HEK293 (cell line): ENCODE results near the gene ZNF783.
"Not testable (repeated sequence)": the region's sequence is repeated elsewhere in the genome, so short reads cannot be mapped to it uniquely, and the experiment has no call there.

Experiments
- CTCF ChIA-PET: fragments of 350-600 bp; formaldehyde crosslinking; extraction: SDS; loops from one replicate; lab custom pipeline; 2021; ENCODE audit warnings: antibody characterized with exemption; lab: Yijun Ruan, JAX
- POLR2A ChIA-PET: fragments of 300-600 bp; formaldehyde crosslinking; extraction: SDS; loops from one replicate; lab custom pipeline; 2020; ENCODE audit warnings: antibody characterized with exemption, inconsistent platforms; lab: Yijun Ruan, JAX
- H3K27ac ChIP-seq: fragments of 200-500 bp; sonication (Bioruptor generic); 2 replicates; pipeline ENCODE4 v1.5.1; 2014; ENCODE audit warnings: low read depth, low read length, control low read depth, inconsistent platforms; ENCODE audit errors: extremely low read depth
- H3K36me3 ChIP-seq, 2 experiments: fragments of 200-500 bp in 1 of 2; sonication (Bioruptor generic) in 1 of 2; 1 replicate in 1 of 2; 2 replicates in 1 of 2; pipeline ENCODE4 v1.5.1; 2014 to 2017; ENCODE audit warnings: inconsistent platforms in 2 of 2, low read length in 2 of 2; ENCODE audit not compliant: control insufficient read depth in 2 of 2, insufficient read depth in 1 of 2
- H3K4me1 ChIP-seq: fragments of 200-500 bp; sonication (Bioruptor generic); 2 replicates; pipeline ENCODE4 v1.5.1; 2014; ENCODE audit warnings: mild to moderate bottlenecking, low read length, inconsistent platforms; ENCODE audit not compliant: control insufficient read depth, insufficient read depth
- H3K4me3 ChIP-seq: 2 replicates; pipeline ENCODE4 v1.5.1; 2011; ENCODE audit warnings: low read depth, mild to moderate bottlenecking, control low read depth, low read length, moderate library complexity
- H3K9me3 ChIP-seq: fragments of 200-500 bp; sonication (Bioruptor generic); 2 replicates; pipeline ENCODE4 v1.5.1; 2014; ENCODE audit warnings: low read depth, low read length, inconsistent platforms; ENCODE audit not compliant: control insufficient read depth, insufficient read depth
- CTCF ChIP-seq: fragments of 450-650 bp; formaldehyde crosslinking; IDR thresholded peaks from 2 replicates; pipeline ENCODE4 v1.5.1; 2016; ENCODE audit warnings: missing biosample characterization, missing genetic modification characterization
- ZBTB17 ChIP-seq: fragments of 450-650 bp; formaldehyde crosslinking; IDR thresholded peaks from 2 replicates; pipeline ENCODE4 v1.5.1; 2016; ENCODE audit warnings: missing biosample characterization, missing genetic modification characterization
- ZNF521 ChIP-seq: fragments of 450-650 bp; formaldehyde crosslinking; IDR thresholded peaks from 2 replicates; pipeline ENCODE4 v1.5.1; 2017; ENCODE audit warnings: missing biosample characterization, mild to moderate bottlenecking, missing genetic modification characterization
- ZNF558 ChIP-seq: fragments of 450-650 bp; formaldehyde crosslinking; IDR thresholded peaks from 2 replicates; pipeline ENCODE4 v1.5.1; 2016; ENCODE audit warnings: missing biosample characterization, missing genetic modification characterization
- ZNF701 ChIP-seq: fragments of 450-650 bp; formaldehyde crosslinking; IDR thresholded peaks from 2 replicates; pipeline ENCODE4 v1.5.1; 2016; ENCODE audit warnings: missing biosample characterization, missing genetic modification characterization
- ZNF830 ChIP-seq: fragments of 450-650 bp; IDR thresholded peaks from 2 replicates; pipeline ENCODE4 v1.5.0; 2018; ENCODE audit warnings: missing biosample characterization, missing genetic modification characterization, low read depth, mild to moderate bottlenecking, moderate library complexity
- TF ChIP-seq, protein P1 (sequence below): fragments of 450-650 bp; formaldehyde crosslinking; IDR thresholded peaks from 2 replicates; pipeline ENCODE4 v1.5.1; 2016; ENCODE audit warnings: missing biosample characterization, missing genetic modification characterization, borderline replicate concordance
- TF ChIP-seq, protein P2 (sequence below): fragments of 450-650 bp; formaldehyde crosslinking; IDR thresholded peaks from 2 replicates; pipeline ENCODE4 v1.5.1; 2016; ENCODE audit warnings: missing biosample characterization, missing genetic modification characterization

ZNF783 gene

GRCh38 chr7:149329766-149330334, 67.9 kb downstream of the ZNF783 start:
- no peak overlapping the region for H3K4me3 ChIP-seq
- TF ChIP-seq ZNF701 (tag by site-specific recombination) = no peak
- TF ChIP-seq, protein P1, sequence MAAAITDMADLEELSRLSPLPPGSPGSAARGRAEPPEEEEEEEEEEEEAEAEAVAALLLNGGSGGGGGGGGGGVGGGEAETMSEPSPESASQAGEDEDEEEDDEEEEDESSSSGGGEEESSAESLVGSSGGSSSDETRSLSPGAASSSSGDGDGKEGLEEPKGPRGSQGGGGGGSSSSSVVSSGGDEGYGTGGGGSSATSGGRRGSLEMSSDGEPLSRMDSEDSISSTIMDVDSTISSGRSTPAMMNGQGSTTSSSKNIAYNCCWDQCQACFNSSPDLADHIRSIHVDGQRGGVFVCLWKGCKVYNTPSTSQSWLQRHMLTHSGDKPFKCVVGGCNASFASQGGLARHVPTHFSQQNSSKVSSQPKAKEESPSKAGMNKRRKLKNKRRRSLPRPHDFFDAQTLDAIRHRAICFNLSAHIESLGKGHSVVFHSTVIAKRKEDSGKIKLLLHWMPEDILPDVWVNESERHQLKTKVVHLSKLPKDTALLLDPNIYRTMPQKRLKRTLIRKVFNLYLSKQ (tag by site-specific recombination) = no peak
- no peak for TF ChIP-seq ZNF830 (tag by site-specific recombination)
- CTCF ChIA-PET = interaction anchor here (1.7 kb wide), 1 partner anchor 12 kb away, joined by 6 read pairs; no protein-coding TSS in a partner anchor

DNA sequence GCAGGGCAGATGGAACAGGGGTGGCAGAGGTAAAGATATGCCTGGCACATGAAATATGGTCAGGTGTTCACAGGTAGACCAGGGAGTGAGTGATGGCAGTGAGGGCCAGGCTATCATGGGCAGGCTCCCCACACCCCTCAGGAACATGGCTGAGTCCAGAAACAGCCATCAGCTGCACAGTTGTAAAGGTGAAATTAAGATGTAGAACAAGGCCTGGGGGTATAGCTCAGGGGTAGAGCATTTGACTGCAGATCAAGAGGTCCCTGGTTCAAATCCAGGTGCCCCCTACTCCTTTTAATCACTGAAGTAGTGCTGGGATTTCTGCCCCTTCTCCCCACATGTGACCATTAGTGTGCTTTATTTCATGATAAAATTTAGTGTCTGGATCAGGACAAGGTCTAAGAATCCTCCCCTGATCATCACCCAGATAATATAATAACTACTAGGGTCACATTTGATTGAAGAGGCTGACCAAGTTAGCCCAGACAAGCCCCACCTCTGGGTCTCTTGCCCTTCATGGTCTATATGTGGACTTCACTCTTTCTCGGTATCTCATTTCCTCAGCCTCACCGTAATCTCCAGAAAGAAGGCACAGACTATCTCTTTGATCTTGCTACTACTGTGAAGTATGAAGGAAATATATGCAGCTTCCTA, 69.0 kb downstream of the ZNF783 start:
- no peaks in the 10 kb centered on the region for H3K9me3 ChIP-seq
- ChIA-PET POLR2A (no interaction called here), CTCF (interaction anchor here (1.0 to 1.7 kb wide), 2 partner anchors 13 to 21 kb away, joined by 6 read pairs; no protein-coding TSS in a partner anchor)
- no peak overlapping the region for H3K27ac ChIP-seq
- no peaks in the 10 kb centered on the region for H3K36me3 ChIP-seq
- no peak overlapping the region for H3K4me3 ChIP-seq
- no peaks in the 10 kb centered on the region for H3K4me1 ChIP-seq
- TF ChIP-seq, protein P2, sequence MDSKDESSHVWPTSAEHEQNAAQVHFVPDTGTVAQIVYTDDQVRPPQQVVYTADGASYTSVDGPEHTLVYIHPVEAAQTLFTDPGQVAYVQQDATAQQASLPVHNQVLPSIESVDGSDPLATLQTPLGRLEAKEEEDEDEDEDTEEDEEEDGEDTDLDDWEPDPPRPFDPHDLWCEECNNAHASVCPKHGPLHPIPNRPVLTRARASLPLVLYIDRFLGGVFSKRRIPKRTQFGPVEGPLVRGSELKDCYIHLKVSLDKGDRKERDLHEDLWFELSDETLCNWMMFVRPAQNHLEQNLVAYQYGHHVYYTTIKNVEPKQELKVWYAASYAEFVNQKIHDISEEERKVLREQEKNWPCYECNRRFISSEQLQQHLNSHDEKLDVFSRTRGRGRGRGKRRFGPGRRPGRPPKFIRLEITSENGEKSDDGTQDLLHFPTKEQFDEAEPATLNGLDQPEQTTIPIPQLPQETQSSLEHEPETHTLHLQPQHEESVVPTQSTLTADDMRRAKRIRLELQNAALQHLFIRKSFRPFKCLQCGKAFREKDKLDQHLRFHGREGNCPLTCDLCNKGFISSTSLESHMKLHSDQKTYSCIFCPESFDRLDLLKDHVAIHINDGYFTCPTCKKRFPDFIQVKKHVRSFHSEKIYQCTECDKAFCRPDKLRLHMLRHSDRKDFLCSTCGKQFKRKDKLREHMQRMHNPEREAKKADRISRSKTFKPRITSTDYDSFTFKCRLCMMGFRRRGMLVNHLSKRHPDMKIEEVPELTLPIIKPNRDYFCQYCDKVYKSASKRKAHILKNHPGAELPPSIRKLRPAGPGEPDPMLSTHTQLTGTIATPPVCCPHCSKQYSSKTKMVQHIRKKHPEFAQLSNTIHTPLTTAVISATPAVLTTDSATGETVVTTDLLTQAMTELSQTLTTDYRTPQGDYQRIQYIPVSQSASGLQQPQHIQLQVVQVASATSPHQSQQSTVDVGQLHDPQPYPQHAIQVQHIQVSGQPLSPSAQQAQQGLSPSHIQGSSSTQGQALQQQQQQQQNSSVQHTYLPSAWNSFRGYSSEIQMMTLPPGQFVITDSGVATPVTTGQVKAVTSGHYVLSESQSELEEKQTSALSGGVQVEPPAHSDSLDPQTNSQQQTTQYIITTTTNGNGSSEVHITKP (tag by site-specific recombination) = peak; percentile 73
- peak; percentile 47; the same call in 1 of the 2 replicates for TF ChIP-seq ZBTB17 (tag by site-specific recombination)
- TF ChIP-seq CTCF = no peak

More at GRCh38 chr7:149329766-149330334, 67.9 kb downstream of the ZNF783 start:
- H3K4me1 ChIP-seq = no peaks in the 10 kb centered on the region
- H3K9me3 ChIP-seq = no peaks in the 10 kb centered on the region
- H3K36me3 ChIP-seq = no peaks in the 10 kb centered on the region
- H3K27ac ChIP-seq = no peak overlapping the region
- POLR2A ChIA-PET = no interaction called here

DNA sequence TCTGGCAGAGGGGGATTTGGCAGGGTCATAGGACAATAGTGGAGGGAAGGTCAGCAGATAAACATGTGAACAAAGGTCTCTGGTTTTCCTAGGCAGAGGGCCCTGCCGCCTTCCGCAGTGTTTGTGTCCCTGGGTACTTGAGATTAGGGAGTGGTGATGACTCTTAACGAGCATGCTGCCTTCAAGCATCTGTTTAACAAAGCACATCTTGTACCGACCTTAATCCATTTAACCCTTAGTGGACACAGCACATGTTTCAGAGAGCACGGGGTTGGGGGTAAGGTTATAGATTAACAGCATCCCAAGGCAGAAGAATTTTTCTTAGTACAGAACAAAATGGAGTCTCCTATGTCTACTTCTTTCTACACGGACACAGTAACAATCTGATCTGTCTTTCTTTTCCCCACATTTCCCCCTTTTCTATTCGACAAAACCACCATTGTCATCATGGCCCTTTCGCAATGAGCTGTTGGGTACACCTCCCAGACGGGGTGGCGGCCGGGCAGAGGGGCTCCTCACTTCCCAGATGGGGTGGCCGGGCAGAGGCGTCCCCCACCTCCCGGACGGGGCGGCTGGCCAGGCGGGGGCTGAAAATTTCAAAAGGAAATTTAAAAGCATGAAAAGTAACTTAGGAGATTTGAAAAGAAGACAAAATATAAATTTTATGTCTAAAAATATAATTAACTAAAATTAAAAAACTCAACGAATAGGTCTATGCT, 70.8 kb downstream of the ZNF783 start:
- H3K27ac ChIP-seq, H3K4me3 ChIP-seq, H3K36me3 ChIP-seq, POLR2A ChIA-PET, H3K4me1 ChIP-seq, H3K9me3 ChIP-seq, CTCF ChIA-PET: not testable (repeated sequence)

- CTCF ChIA-PET = no interaction called here
Measured at GRCh38 chr7:149333321-149333717, 71.3 kb downstream of the ZNF783 start.

More at GRCh38 chr7:149333321-149333717, 71.3 kb downstream of the ZNF783 start:
- Histone ChIP-seq H3K4me1 (no peaks in the 10 kb centered on the region), H3K36me3 (no peaks in the 10 kb centered on the region), H3K27ac (no peak overlapping the region), H3K9me3 (no peaks in the 10 kb centered on the region), H3K4me3 (no peak overlapping the region)
- TF ChIP-seq ZNF558 (tag by site-specific recombination) (peak; percentile 79; the same call in 1 of the 2 replicates), ZNF521 (tag by site-specific recombination) (no peak)
- POLR2A ChIA-PET = no interaction called here
